ENCODE measurements around the gene PDCD4.

PDCD4 gene

DNA sequence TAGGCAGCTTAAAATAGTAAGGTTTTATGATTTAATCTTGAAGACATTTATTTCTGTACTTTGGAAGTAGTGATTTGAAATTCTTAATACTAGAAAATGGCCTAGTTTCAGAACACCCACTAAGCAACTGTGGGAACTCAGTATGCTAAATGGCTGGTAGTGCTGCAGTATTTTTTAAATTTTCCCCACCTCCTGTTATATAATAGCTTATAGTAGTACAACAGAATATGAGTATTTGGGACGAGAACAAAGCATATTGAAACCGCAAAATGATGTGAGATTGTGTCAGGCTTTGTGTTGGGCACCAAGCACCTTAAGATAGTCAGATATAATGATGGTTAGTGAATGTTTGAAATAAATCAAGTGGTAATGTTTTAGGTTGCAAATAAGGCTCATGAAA lies 55.7 kb downstream of the PDCD4 start:
- no peak for DNase-seq

DNA sequence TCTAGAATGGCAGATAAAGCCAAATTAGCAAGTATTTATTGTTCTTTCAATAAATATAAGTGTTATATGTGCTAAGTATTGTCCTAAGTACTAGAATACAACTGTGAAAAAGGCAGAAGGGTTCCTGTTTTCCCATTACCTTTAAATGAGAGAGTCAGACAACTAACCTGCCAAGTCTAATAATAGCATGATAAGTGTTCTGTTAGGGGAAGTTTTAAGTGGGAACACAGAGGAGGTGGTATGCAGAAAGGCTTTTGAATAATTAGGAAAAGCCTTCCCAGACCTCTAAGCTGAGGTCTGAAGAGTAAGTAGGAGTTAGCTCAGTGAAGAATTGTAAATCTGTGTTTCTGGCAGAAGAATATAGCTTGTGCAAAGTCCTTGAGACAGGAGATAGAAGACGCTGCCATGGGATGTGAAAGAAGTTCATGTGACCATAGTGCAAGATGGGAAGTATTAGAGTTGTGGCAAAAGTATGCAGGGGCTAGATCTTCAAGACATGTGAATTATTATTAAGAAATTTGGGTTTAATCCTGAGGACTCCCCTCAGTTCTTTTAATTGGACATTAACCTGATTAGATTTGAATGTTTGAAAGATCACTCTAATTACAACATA lies 60.1 kb downstream of the PDCD4 start:
- DNase-seq: no peak

DNA sequence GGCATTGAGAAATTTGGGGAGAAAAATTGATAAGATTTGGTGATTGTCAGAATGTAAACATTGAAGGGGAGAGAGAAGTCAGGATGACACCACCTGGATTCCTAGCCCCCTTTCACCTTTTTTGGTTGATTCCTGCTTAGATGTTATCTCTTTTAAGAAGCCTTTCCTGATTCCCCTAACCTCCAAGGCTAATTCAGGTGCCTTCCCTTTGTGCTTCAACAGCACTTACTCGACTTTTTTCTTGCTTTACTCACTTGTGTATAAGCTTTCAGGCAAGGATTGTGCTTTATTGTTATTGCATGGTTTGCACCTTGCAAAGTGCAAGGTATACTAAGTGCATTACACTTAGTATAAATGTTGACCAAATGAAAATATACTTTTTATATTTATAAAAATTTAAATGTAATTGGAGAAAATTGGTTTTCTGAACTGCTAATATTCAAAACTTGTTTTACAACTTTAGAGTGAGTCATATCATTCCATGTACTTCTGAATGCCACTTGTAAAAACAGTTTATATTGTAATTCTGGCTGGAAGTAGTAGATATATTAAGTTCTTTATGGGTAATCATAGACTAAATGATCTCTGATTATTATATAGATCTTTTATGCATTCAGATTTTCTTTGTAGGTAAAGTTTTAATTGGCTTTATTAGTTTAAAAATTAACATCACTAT lies 60.9 kb downstream of the PDCD4 start:
- no peak for DNase-seq

DNA sequence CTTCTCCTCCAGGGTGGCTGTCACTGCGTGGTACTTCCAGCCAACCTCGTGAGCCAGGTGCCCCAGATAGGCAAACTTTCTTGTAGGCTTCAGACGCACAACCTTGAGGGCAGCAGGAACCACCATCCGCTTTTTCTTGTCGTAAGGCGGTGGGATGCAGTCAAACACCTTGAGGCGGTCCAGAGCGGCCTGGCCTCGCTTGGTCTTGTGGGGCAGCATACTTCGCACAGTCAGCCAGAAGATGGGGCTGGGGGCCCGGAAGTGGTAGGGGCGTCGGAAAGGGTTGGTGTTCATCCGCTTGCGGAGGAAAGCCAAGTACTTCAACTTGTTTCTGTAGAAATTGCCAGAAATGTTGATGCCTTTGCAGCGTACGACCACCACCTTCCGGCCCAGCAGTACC lies 65.0 kb downstream of the PDCD4 start:
- no peak for DNase-seq

DNA sequence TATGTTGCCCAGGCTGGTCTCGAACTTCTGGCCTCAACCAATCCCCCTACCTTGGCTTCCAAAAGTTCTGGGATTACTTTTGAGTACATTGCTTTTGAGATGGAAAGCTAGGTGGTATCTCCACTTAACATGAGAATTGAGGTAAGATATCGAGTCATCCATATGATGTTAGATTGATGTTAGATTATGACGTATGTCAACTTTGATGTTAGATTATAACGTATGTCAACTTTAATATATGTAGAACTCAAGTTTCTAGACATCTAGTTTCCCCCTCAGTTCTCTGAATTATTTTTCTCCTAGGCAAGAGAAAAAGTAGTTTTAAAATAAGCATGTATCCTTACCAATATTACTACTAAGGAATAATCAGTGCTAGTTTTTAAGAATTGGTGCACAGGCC lies 67.7 kb downstream of the PDCD4 start:
- no peak for DNase-seq

DNA sequence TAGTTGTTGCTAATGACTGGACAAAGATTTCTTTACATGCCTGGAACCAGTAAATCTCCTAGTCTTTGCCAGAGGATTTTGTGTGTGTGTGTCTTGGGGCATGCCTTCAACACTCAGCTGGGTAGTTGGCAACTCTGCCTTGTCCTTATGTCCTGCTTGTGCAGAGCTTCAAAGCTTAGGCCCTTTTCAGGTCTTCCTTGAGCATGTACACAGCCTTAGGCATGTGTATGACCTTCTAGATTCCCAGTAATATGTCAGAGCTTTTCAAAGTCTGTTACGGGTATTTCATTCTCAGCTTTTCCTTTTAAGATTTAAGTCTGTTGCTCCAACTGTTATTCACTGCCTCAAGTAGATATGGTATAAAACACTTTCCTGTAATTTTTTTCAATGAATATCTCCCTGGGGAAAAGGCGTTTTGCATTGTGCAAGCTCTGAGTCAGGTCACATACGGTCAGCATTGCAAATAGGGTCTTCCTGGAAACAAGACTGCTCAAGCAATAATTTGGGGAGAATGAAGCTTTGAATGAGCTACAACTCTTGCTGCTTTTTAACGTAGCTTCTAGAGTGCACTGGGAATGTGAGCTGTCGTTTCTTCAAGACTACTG lies 73.2 kb downstream of the PDCD4 start:
- DNase-seq: no peak

DNA sequence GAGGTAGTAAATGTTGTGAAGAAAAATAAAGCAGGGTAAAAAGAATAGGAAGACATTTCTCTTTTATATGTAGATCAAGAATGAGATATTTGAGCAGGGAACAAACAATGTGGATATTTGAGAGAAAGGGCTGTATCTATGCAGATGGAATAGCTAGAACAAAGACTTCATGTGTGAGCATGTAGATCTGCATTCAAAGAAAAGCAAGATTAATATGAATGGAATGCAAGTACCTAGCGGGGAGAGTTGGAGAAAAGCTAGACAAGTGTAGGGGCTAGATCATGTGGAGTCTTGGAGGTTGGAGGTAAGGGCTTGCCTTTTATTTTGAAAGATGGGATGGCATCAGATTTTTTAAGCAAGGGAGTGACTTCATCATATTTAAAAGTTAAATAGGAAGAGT lies 74.8 kb downstream of the PDCD4 start:
- no peak for DNase-seq

DNA sequence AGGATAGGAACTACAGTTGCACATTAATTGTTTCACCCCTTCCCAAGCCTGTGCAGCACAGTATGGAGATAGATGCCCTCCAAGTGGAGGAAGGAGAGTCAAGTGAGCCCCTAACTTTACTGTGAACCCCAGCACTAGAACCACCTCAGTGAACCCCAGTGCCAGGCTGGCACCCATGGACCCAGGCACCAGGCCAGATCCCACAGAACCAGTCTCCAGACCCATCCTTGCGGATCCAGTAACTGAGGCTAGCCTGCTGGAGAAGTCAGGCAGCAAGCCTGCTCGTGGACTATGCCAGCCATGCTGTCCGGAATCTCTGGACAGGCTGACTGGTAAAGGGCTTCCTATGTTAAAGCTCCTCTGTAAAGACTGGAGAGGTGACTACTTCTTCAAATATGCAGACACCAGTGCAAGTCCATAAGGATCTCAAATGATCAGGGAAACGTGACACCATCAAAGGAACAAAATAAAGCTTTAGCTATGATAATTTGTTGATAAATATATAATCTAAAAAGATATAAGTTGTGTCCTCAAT lies 75.4 kb downstream of the PDCD4 start:
- no peak for DNase-seq
